ENCODE results near the gene SETD9.

SETD9 gene

DNA sequence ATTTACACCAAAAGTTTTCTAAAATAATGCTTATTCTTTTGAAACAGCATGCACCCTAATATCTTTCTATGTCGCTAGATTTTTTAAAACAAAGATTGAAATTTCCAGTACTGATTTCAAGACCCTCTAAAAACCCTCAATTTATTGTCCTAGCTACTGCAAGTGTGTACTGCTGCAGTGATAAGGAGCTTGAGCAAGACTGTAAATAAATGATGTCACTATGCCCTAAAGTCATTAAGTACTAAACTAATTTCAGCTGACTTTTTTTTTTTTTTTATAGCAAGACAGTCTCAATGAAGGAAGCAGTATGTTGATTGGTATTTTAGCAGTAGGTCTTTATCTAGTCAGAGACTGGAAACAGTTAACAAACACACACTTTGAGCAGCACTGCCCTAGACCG lies 54.8 kb downstream of the SETD9 start:
- no peak for TF ChIP-seq CTCF (conservative IDR thresholded peaks at IDR 0.05; ENCODE audit: low read length)
- DNase-seq (ENCODE audit: low read depth), result no peak
- H3K4me3 ChIP-seq (ENCODE audit: low read length), result no peak overlapping the region
